GM18511 (cell line): ENCODE measurements around the gene NEBL.

ENCODE experiments used
- ATAC-seq: cut with Tn5 transposase; IDR thresholded peaks from one replicate; pipeline ENCODE4 v1.9.1; 2021; ENCODE audit warnings: mild to moderate bottlenecking, moderate library complexity; ENCODE audit not compliant: unreplicated experiment

The NEBL gene

DNA sequence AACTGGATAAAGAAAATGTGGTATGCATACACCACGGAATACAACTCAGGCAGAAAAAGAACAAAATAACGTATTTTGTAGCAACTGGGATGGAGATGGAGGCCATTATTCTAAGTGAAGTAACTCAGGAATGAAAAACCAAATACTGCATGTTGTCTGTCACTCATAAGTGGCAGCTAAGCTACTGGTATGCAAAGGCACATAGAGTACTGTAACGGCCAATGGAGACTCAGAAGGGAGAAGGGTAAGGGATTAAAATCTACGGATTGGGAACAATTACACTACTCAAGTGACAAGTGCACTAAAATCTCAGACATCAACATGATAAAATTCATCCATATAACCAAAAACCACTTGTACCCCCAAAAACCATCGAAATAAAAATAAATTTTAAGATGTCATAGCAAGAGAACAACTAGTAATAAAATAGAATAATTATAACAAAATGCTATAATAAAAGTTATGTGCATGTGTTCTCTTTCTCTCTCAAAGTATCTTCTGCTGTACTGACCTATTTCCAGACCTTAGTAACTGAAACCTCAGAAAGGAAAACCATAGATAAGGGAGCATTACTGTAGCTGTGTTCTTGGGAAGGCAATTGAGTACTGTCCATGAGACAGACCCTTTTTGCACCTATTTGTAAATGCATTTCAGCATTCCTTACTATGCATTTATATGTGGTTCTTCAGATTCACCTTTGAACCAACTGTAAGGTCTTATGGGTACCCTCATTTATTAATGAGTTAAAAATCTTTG is 6.7 kb upstream of the NEBL start:
- no peak for ATAC-seq

GRCh38 chr10:20901110-20901509 is 4.0 kb upstream of the NEBL start:
- ATAC-seq, result no peak

- no peak for ATAC-seq
Observed at GRCh38 chr10:20898866-20899535, 1.9 kb upstream of the NEBL start.

GRCh38 chr10:20893297-20893696 is 3.8 kb downstream of the NEBL start:
- ATAC-seq, result no peak

GRCh38 chr10:20892796-20893195 is 4.3 kb downstream of the NEBL start:
- ATAC-seq, result no peak

- no peak for ATAC-seq
Observed at GRCh38 chr10:20892011-20892585, 5.0 kb downstream of the NEBL start.

DNA sequence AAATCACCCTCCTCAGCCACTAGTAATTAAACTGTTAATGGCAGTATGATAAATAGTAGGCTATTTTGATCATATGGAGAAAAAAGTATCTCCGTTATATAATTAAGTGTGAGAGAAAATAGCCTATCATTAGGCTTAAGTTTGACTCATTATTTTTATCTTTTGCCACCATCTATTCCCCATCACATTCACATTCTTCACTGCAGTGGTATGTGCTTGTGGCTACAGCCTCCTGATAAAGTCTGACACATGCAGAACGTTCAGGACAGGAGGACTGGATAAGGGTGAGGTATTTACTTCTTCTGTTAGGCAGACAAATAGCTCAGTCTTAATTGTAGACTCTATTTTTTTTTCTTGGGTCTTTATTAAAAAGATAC is 5.8 kb downstream of the NEBL start:
- no peak for ATAC-seq

DNA sequence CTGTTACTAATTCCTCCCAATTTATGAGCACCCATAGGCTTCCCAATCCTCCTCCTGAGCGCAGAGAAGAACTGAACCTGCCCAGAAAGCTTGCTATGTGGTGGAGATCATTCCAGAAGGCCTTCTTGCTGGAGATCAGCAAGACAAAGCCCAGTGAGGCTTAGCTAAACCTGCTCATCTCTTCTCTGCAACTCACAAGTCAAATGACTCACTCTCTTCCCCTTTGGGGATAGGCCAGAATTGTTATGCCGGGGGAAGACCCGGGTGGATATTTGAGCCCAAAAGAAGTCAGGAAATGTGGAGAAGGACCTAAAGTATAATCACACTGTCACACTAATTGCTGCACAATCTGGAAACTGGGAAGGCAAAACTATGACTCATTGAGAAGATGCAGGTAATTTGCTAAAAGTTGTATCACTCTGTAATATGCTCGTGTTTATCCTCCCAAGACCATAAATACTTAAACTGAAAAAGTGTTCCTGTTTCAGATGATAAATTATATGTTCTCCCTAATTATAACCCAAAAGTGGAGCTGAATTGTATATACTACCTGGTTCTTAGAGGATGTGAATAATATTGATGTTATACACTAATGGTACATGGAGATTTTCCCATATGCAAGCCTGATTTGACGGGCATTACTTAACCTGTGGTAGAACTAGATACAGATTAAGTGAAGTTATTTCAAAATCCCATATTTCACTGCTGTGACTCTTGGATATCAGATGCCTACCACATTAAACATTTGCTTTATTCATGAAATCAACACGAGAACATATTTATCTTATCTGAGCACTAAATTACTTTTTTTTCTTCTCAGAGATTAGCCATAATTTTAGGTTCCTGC is 6.4 kb downstream of the NEBL start:
- no peak for ATAC-seq

DNA sequence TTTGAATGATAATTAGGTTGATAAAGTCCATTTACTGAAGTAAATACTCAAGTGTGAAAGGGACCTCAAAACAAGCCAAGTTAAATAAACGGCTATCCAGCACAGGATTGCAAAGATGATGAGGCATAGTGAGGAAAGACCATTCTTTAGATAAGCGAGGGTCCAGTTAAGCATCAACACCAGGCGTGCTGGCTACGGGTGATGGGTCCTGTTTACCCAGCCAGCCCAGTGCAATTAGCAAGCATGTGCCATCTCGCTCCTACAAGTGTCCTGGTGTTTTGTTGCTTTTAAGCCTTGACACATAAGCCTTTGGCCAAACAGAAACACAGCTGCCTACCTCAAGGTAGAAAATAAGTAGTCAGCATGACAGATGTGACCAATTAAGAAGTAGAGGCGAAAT is 7.1 kb downstream of the NEBL start:
- ATAC-seq, result no peak

DNA sequence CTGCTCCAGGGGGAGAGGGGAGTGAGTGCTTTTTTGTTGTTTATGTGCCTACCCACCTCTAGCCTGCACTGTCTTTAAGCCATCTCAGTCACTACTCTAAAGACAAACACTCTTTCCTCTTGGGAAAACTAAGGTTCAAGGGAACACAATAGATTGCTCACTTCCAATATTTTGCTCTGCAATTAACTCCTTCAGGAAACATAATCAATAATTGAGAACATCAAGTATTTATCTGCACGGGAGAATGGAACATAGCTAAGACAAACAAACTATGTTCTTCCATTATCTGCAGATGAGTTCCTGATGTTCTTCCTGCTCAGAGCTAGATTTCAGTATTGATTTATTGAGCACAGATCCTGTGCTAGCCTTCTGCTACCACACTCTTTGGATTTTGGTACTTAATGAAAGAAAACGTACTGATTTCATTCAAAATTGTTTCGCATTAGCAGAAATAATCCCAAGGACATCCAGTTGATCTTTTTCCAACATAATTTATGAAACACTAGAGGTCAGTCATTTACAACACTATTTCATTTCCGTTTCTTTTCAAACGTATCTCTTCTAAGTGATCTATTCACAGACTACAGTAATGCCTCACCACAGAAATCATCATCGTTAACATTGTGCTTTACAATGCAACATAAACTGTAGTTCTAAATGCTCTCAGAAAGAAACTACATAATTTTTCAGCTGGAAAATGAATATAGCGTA is 8.3 kb downstream of the NEBL start:
- no peak for ATAC-seq

GRCh38 chr10:20887706-20888555 is 9.2 kb downstream of the NEBL start:
- ATAC-seq, result no peak

- ATAC-seq, result no peak
Observed at GRCh38 chr10:20885678-20886077, 11.4 kb downstream of the NEBL start.

DNA sequence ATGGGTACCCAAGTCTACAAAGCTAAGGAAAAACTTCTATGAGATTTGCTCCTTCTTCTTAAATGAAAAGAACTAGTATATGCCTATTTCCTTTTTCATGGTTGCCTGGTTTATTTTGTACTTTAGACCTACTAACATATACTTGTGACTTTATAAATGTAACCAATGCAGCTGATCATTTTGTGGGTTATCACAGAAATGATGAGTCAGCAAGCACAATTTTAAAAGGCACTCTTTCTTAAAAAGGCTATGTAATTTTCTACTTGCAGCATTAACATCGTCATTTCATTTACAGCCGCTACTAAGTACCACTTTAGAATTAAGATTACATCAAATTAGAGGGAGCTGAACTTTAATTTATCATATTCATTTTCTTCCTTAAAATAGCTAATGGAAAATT is 13.6 kb downstream of the NEBL start:
- no peak for ATAC-seq

- ATAC-seq, result no peak
Observed at GRCh38 chr10:20882091-20882490, 15.0 kb downstream of the NEBL start.

DNA sequence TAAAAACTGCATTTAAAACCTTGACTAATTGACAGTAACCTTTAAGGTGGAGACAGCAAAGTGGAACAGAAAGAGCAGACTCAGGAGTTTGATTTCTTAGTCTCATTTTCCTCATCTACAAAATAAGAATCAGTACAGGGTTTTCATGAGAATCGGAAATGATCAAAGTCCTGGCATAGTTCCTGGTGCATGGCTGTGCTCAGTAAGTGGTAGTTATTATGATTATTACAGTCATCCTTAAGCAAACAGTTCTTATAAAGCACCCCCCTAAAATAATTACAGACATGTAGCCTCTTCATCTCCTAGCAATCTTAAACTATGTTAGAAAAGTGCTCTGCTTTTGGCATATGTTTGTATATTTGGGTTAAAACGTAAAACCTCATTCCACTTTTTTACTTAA is 18.0 kb downstream of the NEBL start:
- no peak for ATAC-seq

- no peak for ATAC-seq
Observed at GRCh38 chr10:20877986-20878983, 18.8 kb downstream of the NEBL start.

- no peak for ATAC-seq
Observed at GRCh38 chr10:20877554-20877953, 19.6 kb downstream of the NEBL start.

DNA sequence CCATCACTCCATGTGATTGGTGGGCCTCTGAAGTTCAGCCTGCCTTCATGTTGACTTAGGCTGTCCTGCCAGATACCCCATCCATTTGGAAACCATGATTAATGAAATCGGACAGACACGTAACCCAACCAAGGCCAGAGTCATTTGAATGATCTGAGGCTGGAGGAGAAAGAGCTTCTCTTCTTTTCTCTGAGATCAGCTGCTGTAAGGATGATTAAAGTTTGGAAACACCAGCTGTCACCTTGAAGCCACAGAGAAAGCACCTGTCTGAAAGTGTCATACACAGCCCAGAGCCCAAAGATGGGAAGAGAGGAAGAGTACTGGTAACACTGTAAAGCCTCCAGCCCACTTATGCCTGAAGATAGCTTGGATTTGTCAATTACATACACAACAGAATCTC is 22.9 kb downstream of the NEBL start:
- ATAC-seq, result no peak

DNA sequence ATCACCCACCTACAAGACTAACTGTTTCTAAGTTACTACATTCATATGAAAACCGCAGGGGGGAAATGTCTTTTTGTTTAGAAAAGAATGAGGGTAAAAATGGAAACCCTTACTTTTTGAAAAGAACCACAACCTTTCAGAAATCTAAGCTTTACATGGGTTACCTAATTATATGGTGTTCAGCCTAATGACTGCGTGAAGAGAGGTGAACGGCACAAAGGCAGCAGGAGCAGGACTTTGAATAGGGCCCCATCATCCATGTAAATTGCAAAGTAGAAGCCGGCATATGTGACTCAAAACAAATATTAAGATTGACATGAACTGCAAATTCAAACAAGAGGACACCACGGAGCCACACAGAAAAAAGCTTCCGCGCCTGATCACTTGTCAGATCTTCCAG is 25.1 kb downstream of the NEBL start:
- no peak for ATAC-seq
